COLO668 (cell line): ENCODE results near the gene RAB3GAP2.
"Not testable (repeated sequence)": the region's sequence is repeated elsewhere in the genome, so short reads cannot be mapped to it uniquely, and the experiment has no call there.

ENCODE experiments used
- DNase-seq: peaks from one replicate; lab custom pipeline; 2025; ENCODE audit not compliant: unreplicated experiment; lab: John Stamatoyannopoulos, UW

RAB3GAP2 gene

GRCh38 chr1:220156620-220157146, 115.6 kb downstream of the RAB3GAP2 start:
- no peak for DNase-seq

GRCh38 chr1:220153147-220153546, 119.1 kb downstream of the RAB3GAP2 start:
- no peak for DNase-seq

GRCh38 chr1:220151454-220151853, 120.8 kb downstream of the RAB3GAP2 start:
- DNase-seq: no peak

- DNase-seq: no peak
Observed at GRCh38 chr1:220149742-220150141, 122.5 kb downstream of the RAB3GAP2 start.

GRCh38 chr1:220144051-220144450, 128.2 kb downstream of the RAB3GAP2 start:
- DNase-seq: no peak

- no peak for DNase-seq
Observed at GRCh38 chr1:220139966-220140365, 132.3 kb downstream of the RAB3GAP2 start.

- no peak for DNase-seq
Observed at GRCh38 chr1:220137019-220137786, 135.1 kb downstream of the RAB3GAP2 start.

- no peak for DNase-seq
Observed at GRCh38 chr1:220135755-220136154, 136.5 kb downstream of the RAB3GAP2 start.

- DNase-seq: no peak
Observed at GRCh38 chr1:220129479-220130210, 142.6 kb downstream of the RAB3GAP2 start.

- no peak for DNase-seq
Observed at GRCh38 chr1:220127076-220127475, 145.2 kb downstream of the RAB3GAP2 start.

GRCh38 chr1:220124542-220124941, 147.7 kb downstream of the RAB3GAP2 start:
- DNase-seq: no peak

GRCh38 chr1:220123889-220124288, 148.4 kb downstream of the RAB3GAP2 start:
- DNase-seq: peak; percentile 15

- no peak for DNase-seq
Observed at GRCh38 chr1:220123066-220123465, 149.2 kb downstream of the RAB3GAP2 start.

GRCh38 chr1:220121791-220122530, 150.3 kb downstream of the RAB3GAP2 start:
- no peak for DNase-seq

- no peak for DNase-seq
Observed at GRCh38 chr1:220119043-220119512, 153.2 kb downstream of the RAB3GAP2 start.

GRCh38 chr1:220113136-220113695, 159.0 kb downstream of the RAB3GAP2 start:
- DNase-seq: no peak

- DNase-seq: not testable (repeated sequence)
Observed at GRCh38 chr1:220112600-220112999, 159.7 kb downstream of the RAB3GAP2 start.

- DNase-seq: not testable (repeated sequence)
Observed at GRCh38 chr1:220110473-220110872, 161.8 kb downstream of the RAB3GAP2 start.

GRCh38 chr1:220099826-220100225, 172.4 kb downstream of the RAB3GAP2 start:
- DNase-seq: no peak
